ENCODE results near the gene ITPR2. TPM values are rescaled to one million over a fixed set of nuclear protein-coding genes. Genes with fewer than 3 reads are reported as not detected.
A peak's percentile ranks its signal among the peaks of the same experiment; 100 is the strongest.
"Not testable (repeated sequence)": the region's sequence is repeated elsewhere in the genome, so short reads cannot be mapped to it uniquely, and the experiment has no call there.

Gene ITPR2
- total RNA-seq, 3 donors from 2014 or later: 33.3 to 60.8 (median 54.0) TPM

GRCh38 chr12:26838888-26839416 lies 6.0 kb upstream of the ITPR2 start:
- intact Hi-C loops (cut with DNase I, micrococcal nuclease): no loop called here
- H3K36me3 ChIP-seq (ENCODE audit: low read depth): no peaks in the 10 kb centered on the region
- ATAC-seq (no peak), DNase-seq (no peak)
- H3K4me1 ChIP-seq (ENCODE audit: low read depth): peaks cover 2% of the 10 kb centered on the region
- no peak overlapping the region for H3K4me3 ChIP-seq
- no peak for TF ChIP-seq CTCF (IDR thresholded peaks at IDR 0.05)
- H3K9me3 ChIP-seq: no peaks in the 10 kb centered on the region

GRCh38 chr12:26836201-26836600 lies 3.2 kb upstream of the ITPR2 start:
- ATAC-seq: no peak
- H3K36me3 ChIP-seq (ENCODE audit: low read depth): no peaks in the 10 kb centered on the region
- no peak for DNase-seq
- H3K9me3 ChIP-seq: no peaks in the 10 kb centered on the region
- TF ChIP-seq CTCF (IDR thresholded peaks at IDR 0.05): no peak
- intact Hi-C loops (cut with DNase I, micrococcal nuclease): no loop called here
- no peak overlapping the region for H3K4me3 ChIP-seq
- peaks cover 7% of the 10 kb centered on the region for H3K4me1 ChIP-seq (ENCODE audit: low read depth)

GRCh38 chr12:26834503-26835060 lies 1.6 kb upstream of the ITPR2 start:
- H3K9me3 ChIP-seq; DNase-seq; H3K4me3 ChIP-seq; intact Hi-C loops (cut with DNase I, micrococcal nuclease); ATAC-seq; H3K36me3 ChIP-seq (ENCODE audit: low read depth): not testable (repeated sequence)
- peaks cover 10% of the 10 kb centered on the region for H3K4me1 ChIP-seq (ENCODE audit: low read depth)

GRCh38 chr12:26833743-26834490 lies 923 bp upstream of the ITPR2 start:
- TF ChIP-seq CTCF (IDR thresholded peaks at IDR 0.05): no peak
- DNase-seq (peak; percentile 67 to 74 (median 68)), ATAC-seq (peak; percentile 32)
- Histone ChIP-seq H3K4me1 (ENCODE audit: low read depth) (peaks cover 10% of the 10 kb centered on the region), H3K4me3 (no peak overlapping the region), H3K9me3 (no peaks in the 10 kb centered on the region), H3K36me3 (ENCODE audit: low read depth) (no peaks in the 10 kb centered on the region)
- intact Hi-C loops (cut with DNase I, micrococcal nuclease): no loop called here

- Histone ChIP-seq H3K4me1 (ENCODE audit: low read depth) (peaks cover 10% of the 10 kb centered on the region), H3K4me3 (peak overlapping the region; percentile 78), H3K9me3 (no peaks in the 10 kb centered on the region), H3K36me3 (ENCODE audit: low read depth) (no peaks in the 10 kb centered on the region)
- ATAC-seq (peak; percentile 66), DNase-seq (peak; percentile 66 to 76 (median 74))
- intact Hi-C loops (cut with DNase I, micrococcal nuclease): no loop called here
- TF ChIP-seq CTCF (IDR thresholded peaks at IDR 0.05): no peak
These were observed 808 bp downstream of the ITPR2 start for GRCh38 chr12:26831951-26832821.

Measured in mucosa of descending colon (tissue), 3 donors.